Adrenal gland (tissue), 5 donors: ENCODE data around the gene GNG11.

ENCODE experiments used
- CTCF ChIP-seq, 6 experiments: fragments of 450-650 bp in 4 of 6; fragments of 200-600 bp in 2 of 6; sonication (generic) in 1 of 6; IDR thresholded peaks; 1 replicate in 5 of 6; 2 replicates in 1 of 6; pipeline versions ENCODE4 v1.5.1 to v1.8.0; 2016 to 2021; ENCODE audit warnings: antibody characterized with exemption in 6 of 6, mild to moderate bottlenecking in 2 of 6, moderate library complexity in 1 of 6
- POLR2A ChIP-seq, 2 donors: fragments of 450-650 bp; IDR thresholded peaks; one replicate each; pipeline ENCODE4 v1.6.1; 2017; ENCODE audit warnings: antibody characterized with exemption in 2 of 2, mild to moderate bottlenecking in 2 of 2, moderate library complexity in 1 of 2
- donor health status: DM: no; HTN: no; CAD: no.

DNA sequence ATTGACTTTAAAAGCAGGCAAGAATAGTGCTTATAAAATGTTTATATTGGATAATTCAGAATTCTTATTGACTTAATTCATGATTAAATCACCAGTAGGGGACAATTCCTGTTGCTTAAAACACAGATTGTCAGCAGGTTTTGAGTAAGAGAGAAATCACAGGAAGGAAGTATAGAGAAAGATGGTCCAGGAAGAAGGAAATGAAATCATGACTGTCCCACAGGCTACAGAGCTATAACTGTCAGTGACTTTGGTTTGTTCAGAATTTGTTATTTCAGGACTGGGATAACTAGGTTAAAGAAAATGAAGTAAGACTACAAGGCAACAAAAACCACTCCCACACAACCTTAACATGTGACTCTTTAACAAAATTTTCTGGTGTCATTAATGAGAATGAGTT is 8.3 kb upstream of the GNG11 start:
- TF ChIP-seq CTCF (IDR thresholded peaks at IDR 0.05) (no peak), POLR2A (IDR thresholded peaks at IDR 0.05) (no peak)
